ENCODE measurements around the gene SGIP1. TPM values are rescaled to one million over a fixed set of nuclear protein-coding genes. Genes with fewer than 3 reads are reported as not detected.
"Not testable (repeated sequence)": the region's sequence is repeated elsewhere in the genome, so short reads cannot be mapped to it uniquely, and the experiment has no call there.

The SGIP1 gene
- total and polyA plus RNA-seq, 8 donors, result 0.31 to 2.3 (median 1.1) TPM

- no peaks in the 10 kb centered on the region for H3K36me3 ChIP-seq
- no peaks in the 10 kb centered on the region for H3K27me3 ChIP-seq
- FAIRE-seq (no peak), DNase-seq (no peak), ATAC-seq (no peak)
- intact Hi-C loops (cut with DNase I), result no loop called here
- no peaks in the 10 kb centered on the region for H3K4me1 ChIP-seq
- TF ChIP-seq, protein P1, sequence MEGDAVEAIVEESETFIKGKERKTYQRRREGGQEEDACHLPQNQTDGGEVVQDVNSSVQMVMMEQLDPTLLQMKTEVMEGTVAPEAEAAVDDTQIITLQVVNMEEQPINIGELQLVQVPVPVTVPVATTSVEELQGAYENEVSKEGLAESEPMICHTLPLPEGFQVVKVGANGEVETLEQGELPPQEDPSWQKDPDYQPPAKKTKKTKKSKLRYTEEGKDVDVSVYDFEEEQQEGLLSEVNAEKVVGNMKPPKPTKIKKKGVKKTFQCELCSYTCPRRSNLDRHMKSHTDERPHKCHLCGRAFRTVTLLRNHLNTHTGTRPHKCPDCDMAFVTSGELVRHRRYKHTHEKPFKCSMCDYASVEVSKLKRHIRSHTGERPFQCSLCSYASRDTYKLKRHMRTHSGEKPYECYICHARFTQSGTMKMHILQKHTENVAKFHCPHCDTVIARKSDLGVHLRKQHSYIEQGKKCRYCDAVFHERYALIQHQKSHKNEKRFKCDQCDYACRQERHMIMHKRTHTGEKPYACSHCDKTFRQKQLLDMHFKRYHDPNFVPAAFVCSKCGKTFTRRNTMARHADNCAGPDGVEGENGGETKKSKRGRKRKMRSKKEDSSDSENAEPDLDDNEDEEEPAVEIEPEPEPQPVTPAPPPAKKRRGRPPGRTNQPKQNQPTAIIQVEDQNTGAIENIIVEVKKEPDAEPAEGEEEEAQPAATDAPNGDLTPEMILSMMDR (IDR thresholded peaks at IDR 0.05), result no peak
- H3K9me3 ChIP-seq, result no peaks in the 10 kb centered on the region
- H3K4me3 ChIP-seq, result no peak overlapping the region
- H3K27ac ChIP-seq, result no peak overlapping the region
Observed at GRCh38 chr1:66589326-66589725, 55.4 kb downstream of the SGIP1 start.

DNA sequence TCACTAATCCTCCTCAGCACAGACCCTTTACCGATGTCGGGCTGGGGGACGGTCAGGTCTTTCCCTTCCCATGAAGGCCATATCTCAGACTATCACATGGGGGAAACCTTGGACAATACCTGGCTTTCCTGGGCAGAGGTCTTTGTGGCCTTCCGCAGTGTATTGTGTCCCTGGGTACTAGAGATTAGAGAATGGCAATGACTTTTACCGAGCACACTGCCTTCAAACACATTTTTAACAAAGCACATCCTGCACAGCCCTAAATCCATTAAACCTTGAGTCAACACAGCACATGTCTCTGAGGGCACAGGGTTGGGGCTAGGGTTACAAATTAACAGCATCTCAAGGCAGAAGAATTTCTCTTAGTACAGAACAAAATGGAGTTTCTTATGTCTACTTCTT lies 58.2 kb downstream of the SGIP1 start:
- DNase-seq; H3K27me3 ChIP-seq; FAIRE-seq; H3K27ac ChIP-seq; H3K4me1 ChIP-seq; intact Hi-C loops (cut with DNase I); H3K36me3 ChIP-seq; ATAC-seq; H3K9me3 ChIP-seq; H3K4me3 ChIP-seq: not testable (repeated sequence)
- 54 to 56% methylated on average over 5 of the region's 5 CpGs for WGBS, 2 donors

- H3K27me3 ChIP-seq, result no peaks in the 10 kb centered on the region
- no peaks in the 10 kb centered on the region for H3K4me1 ChIP-seq
- DNase-seq, result no peak
- H3K27ac ChIP-seq, result no peak overlapping the region
- TF ChIP-seq, protein P1 (IDR thresholded peaks at IDR 0.05), result no peak
- no peak for FAIRE-seq
- intact Hi-C loops (cut with DNase I), result no loop called here
- H3K9me3 ChIP-seq, result no peaks in the 10 kb centered on the region
- H3K36me3 ChIP-seq, result no peaks in the 10 kb centered on the region
- ATAC-seq, result no peak
- H3K4me3 ChIP-seq, result no peak overlapping the region
- 67 to 80% methylated on average over 2 of the region's 2 CpGs for WGBS, 2 donors
Observed at GRCh38 chr1:66596191-66596590, 62.2 kb downstream of the SGIP1 start.

GRCh38 chr1:66597500-66597899 lies 63.5 kb downstream of the SGIP1 start:
- Histone ChIP-seq H3K4me3 (no peak overlapping the region), H3K36me3 (no peaks in the 10 kb centered on the region), H3K4me1 (no peaks in the 10 kb centered on the region), H3K9me3 (no peaks in the 10 kb centered on the region), H3K27me3 (no peaks in the 10 kb centered on the region), H3K27ac (no peak overlapping the region)
- intact Hi-C loops (cut with DNase I), result no loop called here
- DNase-seq (no peak), ATAC-seq (no peak), FAIRE-seq (no peak)
- WGBS, 2 donors, result 67 to 83% methylated on average over 4 of the region's 4 CpGs
- TF ChIP-seq, protein P1 (IDR thresholded peaks at IDR 0.05), result no peak

- Histone ChIP-seq H3K4me3 (no peak overlapping the region), H3K4me1 (no peaks in the 10 kb centered on the region), H3K27me3 (no peaks in the 10 kb centered on the region), H3K9me3 (no peaks in the 10 kb centered on the region), H3K27ac (no peak overlapping the region), H3K36me3 (no peaks in the 10 kb centered on the region)
- ATAC-seq (no peak), FAIRE-seq (no peak), DNase-seq (no peak)
- intact Hi-C loops (cut with DNase I), result no loop called here
- TF ChIP-seq, protein P1 (IDR thresholded peaks at IDR 0.05), result no peak
- 68 to 83% methylated on average over 6 of the region's 6 CpGs for WGBS, 2 donors
Observed at GRCh38 chr1:66598670-66599069, 64.7 kb downstream of the SGIP1 start.

DNA sequence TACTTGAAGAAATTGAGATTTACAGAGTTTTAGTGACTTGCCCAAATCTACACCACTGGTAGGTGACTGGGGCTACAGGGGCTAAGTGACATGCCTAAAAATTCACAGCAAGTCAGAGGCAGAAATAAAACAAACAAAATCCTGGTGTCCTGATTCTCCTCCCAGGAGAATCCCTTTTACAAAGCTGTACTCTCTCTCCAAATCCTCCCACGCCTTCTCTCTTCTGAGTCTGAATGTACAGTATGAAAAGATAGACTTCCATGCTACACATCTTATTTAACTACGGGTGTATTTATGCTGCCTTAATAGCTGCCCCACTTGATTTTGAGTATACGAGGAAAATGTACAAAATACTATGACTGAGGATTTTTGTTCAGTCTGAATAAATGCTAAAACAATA lies 65.4 kb downstream of the SGIP1 start:
- no peak overlapping the region for H3K4me3 ChIP-seq
- no peaks in the 10 kb centered on the region for H3K4me1 ChIP-seq
- 61 to 84% methylated on average over 3 of the region's 3 CpGs for WGBS, 2 donors
- no peaks in the 10 kb centered on the region for H3K36me3 ChIP-seq
- no peak for ATAC-seq
- H3K27me3 ChIP-seq, result no peaks in the 10 kb centered on the region
- no peak for FAIRE-seq
- TF ChIP-seq, protein P1 (IDR thresholded peaks at IDR 0.05), result no peak
- intact Hi-C loops (cut with DNase I), result no loop called here
- H3K9me3 ChIP-seq, result no peaks in the 10 kb centered on the region
- DNase-seq, result no peak
- H3K27ac ChIP-seq, result no peak overlapping the region
